Breast epithelium (tissue), 4 donors: Measurements from ENCODE around the gene HNRNPDL. TPM values are rescaled to one million over a fixed set of nuclear protein-coding genes. Genes with fewer than 3 reads are reported as not detected.

Experiments
- DNase-seq, 2 donors: peaks; one replicate each; pipeline ENCODE4 v3.0.0-alpha.2; 2019; ENCODE audit warnings: low spot score in 2 of 2
- H3K27ac ChIP-seq, 2 donors: fragments of 200-600 bp; sonication (generic) in 1 of 2; one replicate each; pipeline ENCODE4 v1.5.1; 2016 to 2019; ENCODE audit warnings: mild to moderate bottlenecking in 1 of 2
- H3K27me3 ChIP-seq, 2 donors: fragments of 200-600 bp; sonication (generic) in 1 of 2; one replicate each; pipeline versions ENCODE4 v1.5.1 to v1.6.0; 2017 to 2019; ENCODE audit warnings: control low read depth in 1 of 2, mild to moderate bottlenecking in 1 of 2
- H3K36me3 ChIP-seq: fragments of 200-600 bp; one replicate; pipeline ENCODE4 v1.5.1; 2019
- H3K4me1 ChIP-seq, 2 donors: fragments of 200-600 bp; sonication (generic); one replicate each; pipeline ENCODE4 v1.5.1; 2016 to 2019; ENCODE audit warnings: control low read depth in 1 of 2
- H3K4me3 ChIP-seq, 3 donors: fragments of 200-600 bp; sonication (generic); 1 replicate in 2 of 3; 2 replicates in 1 of 3; pipeline ENCODE4 v1.5.1; 2016 to 2019; ENCODE audit warnings: mild to moderate bottlenecking in 3 of 3, moderate library complexity in 2 of 3
- H3K9me3 ChIP-seq, 2 donors: fragments of 200-600 bp; sonication (generic) in 1 of 2; one replicate each; pipeline ENCODE4 v1.5.1; 2016 to 2019; ENCODE audit warnings: control low read depth in 1 of 2
- CTCF ChIP-seq, 3 donors: fragments of 450-650 bp; IDR thresholded peaks; one replicate each; pipeline ENCODE4 v1.5.1; 2016 to 2017; ENCODE audit warnings: antibody characterized with exemption in 3 of 3, mild to moderate bottlenecking in 3 of 3, moderate library complexity in 3 of 3
- POLR2A ChIP-seq: fragments of 450-650 bp; IDR thresholded peaks from one replicate; pipeline ENCODE4 v1.6.1; 2016; ENCODE audit warnings: antibody characterized with exemption, mild to moderate bottlenecking, moderate library complexity
- POLR2AphosphoS5 ChIP-seq, 3 donors: sonication (generic); formaldehyde crosslinking; IDR thresholded peaks; one replicate each; pipeline ENCODE4 v1.6.1; 2017; ENCODE audit warnings: antibody characterized with exemption in 3 of 3
- intact Hi-C: fragments of 100-400 bp; cut with DNase I; formaldehyde crosslinking; loops from one replicate; pipeline ENCODE4 v1.15.1; 2023; ENCODE audit warnings: low total_unique reads
- total RNA-seq, 3 donors: library from RNA; depleted of rRNA; stranded (reverse); fragments of >200 nt; gene quantifications; one replicate each; pipeline ENCODE4 v1.1.0, GENCODE V29; 2016

Gene HNRNPDL
- total RNA-seq, 3 donors from 2014 or later, result 116 to 253 (median 211) TPM

DNA sequence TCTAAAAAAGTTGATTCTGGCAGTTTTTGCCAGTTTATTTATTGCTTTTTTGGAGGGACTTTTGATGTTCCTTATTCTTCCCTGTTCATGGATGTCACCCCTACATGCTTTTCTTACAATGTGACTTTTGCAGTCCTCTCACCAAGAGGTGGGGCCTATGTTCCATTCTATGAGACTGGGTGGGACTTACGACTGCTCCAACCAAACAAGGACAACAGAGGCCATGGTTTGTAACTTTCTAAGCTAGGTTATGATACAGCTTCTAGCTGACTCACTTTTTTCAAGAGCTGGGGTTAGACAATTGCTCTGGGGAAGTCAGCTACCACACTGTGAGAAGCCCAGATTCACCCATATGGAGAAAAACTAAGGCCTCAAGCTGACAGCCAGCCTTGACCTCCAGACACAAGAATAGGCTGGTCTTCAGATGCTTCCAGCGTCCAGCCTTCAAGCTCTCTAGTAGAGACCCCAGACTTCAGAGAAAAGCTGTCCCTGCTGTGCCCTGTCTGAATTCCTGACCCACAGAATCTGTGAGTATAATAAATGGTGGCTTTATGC lies 39.6 kb upstream of the HNRNPDL start:
- DNase-seq, result no peak

DNA sequence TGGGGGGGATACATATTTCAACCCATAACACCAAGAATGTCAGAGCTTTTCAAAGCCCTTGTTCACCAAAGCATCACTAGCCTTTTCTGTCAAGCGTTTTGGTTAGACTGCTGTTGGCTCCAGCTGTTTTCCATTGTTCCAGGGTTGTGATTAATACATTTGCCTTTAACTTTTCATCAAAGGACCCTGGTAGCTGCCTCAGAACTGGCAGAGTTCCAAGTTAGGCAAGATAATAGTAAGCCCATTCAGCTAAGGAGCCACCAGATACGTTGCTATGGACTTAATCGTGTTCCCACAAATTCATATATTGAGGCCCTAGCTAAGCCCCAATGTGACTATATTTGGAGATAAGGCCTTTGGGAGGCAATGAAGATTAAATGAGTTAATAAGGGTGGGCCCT lies 37.2 kb upstream of the HNRNPDL start:
- Histone ChIP-seq H3K4me3 (no peak overlapping the region), H3K9me3 (no peaks in the 10 kb centered on the region), H3K27me3 (no peaks in the 10 kb centered on the region), H3K4me1 (no peaks in the 10 kb centered on the region), H3K36me3 (no peaks in the 10 kb centered on the region), H3K27ac (no peak overlapping the region)
- DNase-seq, result no peak
- no peak for TF ChIP-seq POLR2AphosphoS5 (IDR thresholded peaks at IDR 0.05)
- no peak for TF ChIP-seq CTCF (IDR thresholded peaks at IDR 0.05)
- no peak for TF ChIP-seq POLR2A
- intact Hi-C loops, result no loop called here

More for the DNA sequence above, 39.6 kb upstream of the HNRNPDL start:
- Histone ChIP-seq H3K4me3 (no peak overlapping the region), H3K36me3 (no peaks in the 10 kb centered on the region), H3K9me3 (no peaks in the 10 kb centered on the region), H3K4me1 (no peaks in the 10 kb centered on the region), H3K27ac (no peak overlapping the region), H3K27me3 (no peaks in the 10 kb centered on the region)
- intact Hi-C loops, result no loop called here
- no peak for TF ChIP-seq POLR2A
- no peak for TF ChIP-seq CTCF (IDR thresholded peaks at IDR 0.05)
- no peak for TF ChIP-seq POLR2AphosphoS5 (IDR thresholded peaks at IDR 0.05)

GRCh38 chr4:82463221-82463620 lies 33.0 kb upstream of the HNRNPDL start:
- no peaks in the 10 kb centered on the region for H3K36me3 ChIP-seq
- no peak overlapping the region for H3K4me3 ChIP-seq
- TF ChIP-seq POLR2AphosphoS5 (IDR thresholded peaks at IDR 0.05) (no peak), POLR2A (no peak), CTCF (IDR thresholded peaks at IDR 0.05) (no peak)
- no peak for DNase-seq
- H3K9me3 ChIP-seq, result no peaks in the 10 kb centered on the region
- H3K27me3 ChIP-seq, result no peaks in the 10 kb centered on the region
- intact Hi-C loops, result no loop called here
- no peaks in the 10 kb centered on the region for H3K4me1 ChIP-seq
- no peak overlapping the region for H3K27ac ChIP-seq

DNA sequence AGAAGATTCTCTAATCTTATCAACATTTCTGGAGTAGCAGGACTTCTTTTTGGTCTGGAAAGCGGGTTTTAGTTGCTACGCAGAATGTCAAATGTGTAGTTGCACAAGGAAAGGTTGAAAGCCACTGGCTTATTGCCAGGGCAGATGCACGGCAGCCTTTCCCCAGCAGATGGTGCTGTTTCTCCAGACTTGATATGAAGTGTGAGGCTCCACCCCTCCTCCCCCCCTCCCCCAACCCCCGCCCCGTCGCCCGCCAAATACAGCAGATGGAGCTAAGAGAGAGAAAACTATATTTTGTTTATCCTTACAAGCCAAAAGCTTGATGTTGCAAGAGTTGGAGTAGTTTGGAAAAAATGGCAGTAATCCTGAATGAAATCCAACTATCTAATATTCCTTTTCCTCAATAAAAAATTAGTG lies 32.2 kb upstream of the HNRNPDL start:
- Histone ChIP-seq H3K4me1 (no peaks in the 10 kb centered on the region), H3K4me3 (no peak overlapping the region), H3K36me3 (no peaks in the 10 kb centered on the region), H3K9me3 (no peaks in the 10 kb centered on the region), H3K27me3 (no peaks in the 10 kb centered on the region), H3K27ac (peak overlapping the region in 1 of 2 donors; percentile 30)
- TF ChIP-seq POLR2AphosphoS5 (IDR thresholded peaks at IDR 0.05) (peak; percentile 46 to 75 (median 73)), POLR2A (no peak), CTCF (IDR thresholded peaks at IDR 0.05) (peak; percentile 27 to 66 (median 61))
- intact Hi-C loops, result no loop called here
- DNase-seq, result peak; percentile 86 to 90

DNA sequence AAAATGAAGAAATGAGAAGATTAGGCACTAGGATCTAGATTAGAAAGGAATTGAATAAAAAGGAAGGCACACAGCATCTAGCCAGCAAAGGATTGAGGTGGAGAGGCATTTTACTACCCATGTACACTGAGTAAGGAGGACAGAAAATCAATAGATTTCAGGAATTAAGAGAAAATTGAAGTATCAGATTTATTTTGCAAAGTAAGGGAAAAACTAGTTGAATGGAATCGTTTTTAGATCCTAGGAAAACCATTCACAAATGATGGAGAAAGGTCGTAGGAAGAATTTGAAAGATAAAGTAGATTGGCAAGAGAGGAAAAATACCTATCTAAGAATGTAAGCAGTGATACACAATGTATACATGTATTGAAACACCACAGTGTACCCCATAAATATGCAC lies 31.4 kb upstream of the HNRNPDL start:
- Histone ChIP-seq H3K4me3 (no peak overlapping the region), H3K36me3 (no peaks in the 10 kb centered on the region), H3K9me3 (no peaks in the 10 kb centered on the region), H3K27ac (no peak overlapping the region), H3K4me1 (no peaks in the 10 kb centered on the region), H3K27me3 (no peaks in the 10 kb centered on the region)
- TF ChIP-seq POLR2A, result no peak
- TF ChIP-seq POLR2AphosphoS5 (IDR thresholded peaks at IDR 0.05), result no peak
- TF ChIP-seq CTCF (IDR thresholded peaks at IDR 0.05), result no peak
- DNase-seq, result no peak
- intact Hi-C loops, result no loop called here
